Activated CD4-positive, alpha-beta T cell treated with anti-CD3 and anti-CD28 coated beads, Interleukin-10, Interleukin-2, amounts not matched to agents 100 ng/mL and 50 ng/mL, durations not matched to agents 16 hours and 8 hours (primary cell): ENCODE measurements around the gene TMEM181.
"Not testable (repeated sequence)": the region's sequence is repeated elsewhere in the genome, so short reads cannot be mapped to it uniquely, and the experiment has no call there.

ENCODE experiments used
- DNase-seq: peaks from one replicate; pipeline ENCODE4 v3.0.0-alpha.2; 2020

The TMEM181 gene

GRCh38 chr6:158538741-158539140 is 21.1 kb upstream of the TMEM181 start:
- DNase-seq = no peak

GRCh38 chr6:158539413-158539812 is 20.5 kb upstream of the TMEM181 start:
- no peak for DNase-seq

GRCh38 chr6:158539881-158540280 is 20.0 kb upstream of the TMEM181 start:
- DNase-seq = no peak

GRCh38 chr6:158543606-158544185 is 16.2 kb upstream of the TMEM181 start:
- no peak for DNase-seq

- DNase-seq = no peak
These were observed 15.5 kb upstream of the TMEM181 start for GRCh38 chr6:158544428-158544827.

- DNase-seq = no peak
These were observed 14.6 kb upstream of the TMEM181 start for GRCh38 chr6:158545043-158545966.

- no peak for DNase-seq
These were observed 11.3 kb upstream of the TMEM181 start for GRCh38 chr6:158548418-158549161.

- no peak for DNase-seq
These were observed 7.7 kb upstream of the TMEM181 start for GRCh38 chr6:158552055-158552795.

GRCh38 chr6:158552796-158553138 is 7.1 kb upstream of the TMEM181 start:
- no peak for DNase-seq

GRCh38 chr6:158554611-158555361 is 5.1 kb upstream of the TMEM181 start:
- no peak for DNase-seq

- no peak for DNase-seq
These were observed 3.8 kb upstream of the TMEM181 start for GRCh38 chr6:158556113-158556512.

- DNase-seq = not testable (repeated sequence)
These were observed 2.8 kb upstream of the TMEM181 start for GRCh38 chr6:158557110-158557509.

GRCh38 chr6:158557927-158558326 is 2.0 kb upstream of the TMEM181 start:
- DNase-seq = no peak

GRCh38 chr6:158558415-158559306 is 1.2 kb upstream of the TMEM181 start:
- DNase-seq = no peak

- DNase-seq = no peak
These were observed 475 bp upstream of the TMEM181 start for GRCh38 chr6:158559338-158559894.

- peak; percentile 23 for DNase-seq
These were observed 987 bp downstream of the TMEM181 start for GRCh38 chr6:158560836-158561320.

GRCh38 chr6:158561321-158561884 is 1.5 kb downstream of the TMEM181 start:
- no peak for DNase-seq

- DNase-seq = no peak
These were observed 2.0 kb downstream of the TMEM181 start for GRCh38 chr6:158561938-158562337.

- DNase-seq = peak; percentile 58
These were observed 4.6 kb downstream of the TMEM181 start for GRCh38 chr6:158564243-158565121.
